Activated CD4-positive, alpha-beta T cell treated with anti-CD3 and anti-CD28 coated beads, Interleukin-2, amount 50 U/mL, for 24 hours (primary cell): Measurements from ENCODE around the gene DNASE2B.
"Not testable (repeated sequence)": the region's sequence is repeated elsewhere in the genome, so short reads cannot be mapped to it uniquely, and the experiment has no call there.

ENCODE experiments used
- DNase-seq, 2 donors: peaks; one replicate each; pipeline ENCODE4 v3.0.0-alpha.2; 2020; ENCODE audit warnings: low read depth in 1 of 2, low spot score in 1 of 2

DNASE2B gene

GRCh38 chr1:84442747-84443646 is 44.7 kb downstream of the DNASE2B start:
- not testable (repeated sequence) for DNase-seq

DNA sequence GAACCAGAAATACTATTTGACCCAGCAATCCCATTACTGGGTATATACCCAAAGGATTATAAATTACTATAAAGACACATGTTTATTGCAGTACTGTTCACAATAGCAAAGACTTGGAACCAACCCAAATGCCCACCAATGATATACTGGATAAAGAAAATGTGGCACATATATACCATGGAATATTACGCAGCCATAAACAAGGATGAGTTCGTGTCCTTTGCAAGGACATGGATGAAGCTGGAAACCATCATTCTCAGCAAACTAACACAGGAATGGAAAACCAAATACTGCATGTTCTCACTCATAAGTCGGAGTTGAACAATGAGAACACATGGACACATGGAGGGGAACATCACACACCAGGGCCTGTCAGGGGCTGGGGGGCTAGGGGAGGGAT is 50.4 kb downstream of the DNASE2B start:
- not testable (repeated sequence) for DNase-seq

DNA sequence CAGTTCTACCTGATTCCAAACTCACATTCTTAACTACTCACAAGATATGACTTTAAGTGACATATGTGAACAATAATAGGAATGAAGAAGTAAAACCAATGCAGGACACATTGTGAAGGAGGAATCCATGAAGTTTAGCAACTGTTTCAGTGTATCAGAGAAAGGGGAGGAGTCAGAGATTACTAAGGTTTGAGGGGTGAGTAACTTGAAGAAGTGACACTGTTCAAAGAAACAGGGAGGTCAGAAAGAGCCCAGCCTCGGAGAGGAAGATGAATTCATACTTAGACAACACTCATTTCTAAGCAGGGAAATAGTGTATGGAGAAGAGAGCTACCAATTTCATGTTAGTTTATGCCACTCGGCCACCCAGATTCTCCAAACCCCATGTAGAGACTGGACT is 52.6 kb downstream of the DNASE2B start:
- no peak for DNase-seq

GRCh38 chr1:84452436-84452835 is 54.2 kb downstream of the DNASE2B start:
- DNase-seq: no peak

- DNase-seq: no peak
These were observed 63.8 kb downstream of the DNASE2B start for GRCh38 chr1:84462118-84462517.
